Stimulated activated CD4-positive, alpha-beta T cell treated with anti-CD3 and anti-CD28 coated beads, TNF-alpha, amount 100 ng/mL, for 1 hour (primary cell): ENCODE measurements around the gene COQ9.
"Not testable (repeated sequence)": the region's sequence is repeated elsewhere in the genome, so short reads cannot be mapped to it uniquely, and the experiment has no call there.

Source experiments
- DNase-seq, 3 donors: peaks; one replicate each; pipeline ENCODE4 v3.0.0-alpha.2; 2020; ENCODE audit warnings: low read depth in 3 of 3, low spot score in 1 of 3

COQ9 gene

GRCh38 chr16:57484515-57485005 is 37.3 kb downstream of the COQ9 start:
- DNase-seq = no peak

- DNase-seq = no peak
These were observed 38.0 kb downstream of the COQ9 start for GRCh38 chr16:57485091-57485915.

GRCh38 chr16:57485916-57486857 is 38.9 kb downstream of the COQ9 start, which contains the start of gene DOK4:
Gene DOK4 (minus strand): TSS chr16:57486493. CDS start chr16:57479507, 6,986 bp downstream.
- peak; percentile 34 to 80 (median 52) for DNase-seq

GRCh38 chr16:57486858-57487834 is 39.9 kb downstream of the COQ9 start:
- no peak for DNase-seq

GRCh38 chr16:57489229-57489628 is 42.0 kb downstream of the COQ9 start:
- no peak for DNase-seq

GRCh38 chr16:57493767-57494166 is 46.5 kb downstream of the COQ9 start:
- no peak for DNase-seq

- DNase-seq = no peak
These were observed 49.8 kb downstream of the COQ9 start for GRCh38 chr16:57497121-57497520.

GRCh38 chr16:57498031-57498430 is 50.8 kb downstream of the COQ9 start:
- no peak for DNase-seq

- not testable (repeated sequence) for DNase-seq
These were observed 52.7 kb downstream of the COQ9 start for GRCh38 chr16:57499941-57500340.

GRCh38 chr16:57500578-57501111 is 53.4 kb downstream of the COQ9 start:
- DNase-seq = no peak

- no peak for DNase-seq
These were observed 54.2 kb downstream of the COQ9 start for GRCh38 chr16:57501492-57501891.

- DNase-seq = no peak
These were observed 54.9 kb downstream of the COQ9 start for GRCh38 chr16:57502048-57502775.

- DNase-seq = no peak
These were observed 56.1 kb downstream of the COQ9 start for GRCh38 chr16:57503366-57503765.

GRCh38 chr16:57504001-57504400 is 56.7 kb downstream of the COQ9 start:
- DNase-seq = no peak

- no peak for DNase-seq
These were observed 57.2 kb downstream of the COQ9 start for GRCh38 chr16:57504491-57504890.

- no peak for DNase-seq
These were observed 57.9 kb downstream of the COQ9 start for GRCh38 chr16:57505169-57505568.

GRCh38 chr16:57507136-57508034 is 60.1 kb downstream of the COQ9 start:
- no peak for DNase-seq

GRCh38 chr16:57508035-57508425 is 60.8 kb downstream of the COQ9 start:
- DNase-seq = no peak
